Right lobe of liver (tissue), 4 donors: ENCODE results near the gene ZNF879.

Source experiments
- CTCF ChIP-seq, 4 donors: fragments of 200-600 bp in 3 of 4; fragments of 450-650 bp in 1 of 4; IDR thresholded peaks; one replicate each; pipeline versions ENCODE4 v1.5.1 to v1.8.0; 2016 to 2022; ENCODE audit warnings: antibody characterized with exemption in 4 of 4, mild to moderate bottlenecking in 2 of 4
- POLR2A ChIP-seq: fragments of 450-650 bp; IDR thresholded peaks from one replicate; pipeline ENCODE4 v1.6.1; 2017; ENCODE audit warnings: antibody characterized with exemption, mild to moderate bottlenecking
- donor health status: DM: no; HTN: no; CAD: no.
- donor health status: DM: no; HTN: no; CAD: no.
- donor health status: DM: no; HTN: yes; CAD: no.

- TF ChIP-seq POLR2A, result no peak
- TF ChIP-seq CTCF (IDR thresholded peaks at IDR 0.05), result no peak
Measured at GRCh38 chr5:179065703-179066102, 42.1 kb downstream of the ZNF879 start.
